ENCODE results near the gene KISS1R.

DNA sequence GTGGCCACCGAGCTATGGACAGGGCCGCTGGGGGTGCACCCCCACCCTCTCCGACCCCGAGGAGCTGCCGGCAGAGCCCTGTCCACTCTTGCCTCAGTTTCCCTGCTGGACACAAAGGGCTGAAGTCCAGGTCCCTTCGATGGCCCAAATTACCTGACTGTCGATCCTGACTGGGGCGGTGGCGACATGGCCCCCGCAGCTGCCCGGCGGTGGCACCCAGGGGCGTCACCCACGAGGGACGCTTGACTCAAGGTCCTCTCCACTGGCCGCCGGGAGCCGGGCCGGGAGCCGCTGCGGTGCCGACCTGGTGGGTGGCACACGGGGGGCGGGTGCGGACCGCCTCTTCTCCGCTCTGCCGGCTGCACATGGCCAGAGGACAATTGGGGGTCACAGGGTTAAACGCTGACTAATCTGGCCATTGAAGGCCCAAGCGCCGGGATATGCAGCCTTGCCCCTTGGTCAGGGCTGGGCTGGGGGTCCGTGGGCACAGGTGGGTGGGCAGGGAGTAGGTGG lies 25.1 kb downstream of the KISS1R start:
- no peak for TF ChIP-seq POLR2A (IDR thresholded peaks at IDR 0.05)
- TF ChIP-seq, protein P1, sequence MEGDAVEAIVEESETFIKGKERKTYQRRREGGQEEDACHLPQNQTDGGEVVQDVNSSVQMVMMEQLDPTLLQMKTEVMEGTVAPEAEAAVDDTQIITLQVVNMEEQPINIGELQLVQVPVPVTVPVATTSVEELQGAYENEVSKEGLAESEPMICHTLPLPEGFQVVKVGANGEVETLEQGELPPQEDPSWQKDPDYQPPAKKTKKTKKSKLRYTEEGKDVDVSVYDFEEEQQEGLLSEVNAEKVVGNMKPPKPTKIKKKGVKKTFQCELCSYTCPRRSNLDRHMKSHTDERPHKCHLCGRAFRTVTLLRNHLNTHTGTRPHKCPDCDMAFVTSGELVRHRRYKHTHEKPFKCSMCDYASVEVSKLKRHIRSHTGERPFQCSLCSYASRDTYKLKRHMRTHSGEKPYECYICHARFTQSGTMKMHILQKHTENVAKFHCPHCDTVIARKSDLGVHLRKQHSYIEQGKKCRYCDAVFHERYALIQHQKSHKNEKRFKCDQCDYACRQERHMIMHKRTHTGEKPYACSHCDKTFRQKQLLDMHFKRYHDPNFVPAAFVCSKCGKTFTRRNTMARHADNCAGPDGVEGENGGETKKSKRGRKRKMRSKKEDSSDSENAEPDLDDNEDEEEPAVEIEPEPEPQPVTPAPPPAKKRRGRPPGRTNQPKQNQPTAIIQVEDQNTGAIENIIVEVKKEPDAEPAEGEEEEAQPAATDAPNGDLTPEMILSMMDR (IDR thresholded peaks at IDR 0.05), result no peak
